ENCODE measurements around the gene UNC5C.

UNC5C gene

GRCh38 chr4:95545546-95545945, 3.2 kb downstream of the UNC5C start:
- Histone ChIP-seq H2AFZ (ENCODE audit: low read length) (no peak overlapping the region), H3K79me2 (ENCODE audit: insufficient read depth, low read length) (no peaks in the 10 kb centered on the region), H3K27ac (ENCODE audit: low read depth, low read length, poor library complexity, severe bottlenecking) (no peak overlapping the region), H3K4me2 (ENCODE audit: low read length) (no peak overlapping the region), H3K27me3 (ENCODE audit: insufficient read depth, low read length) (no peaks in the 10 kb centered on the region), H3K9me3 (ENCODE audit: low read length) (no peaks in the 10 kb centered on the region), H3K9me2 (ENCODE audit: low read depth, low read length) (no peaks in the 10 kb centered on the region), H3K36me3 (ENCODE audit: insufficient read depth, low read length) (no peaks in the 10 kb centered on the region), H3K4me1 (ENCODE audit: insufficient read depth, low read length, severe bottlenecking) (no peaks in the 10 kb centered on the region), H3K4me3 (ENCODE audit: low read depth, low read length, poor library complexity, severe bottlenecking) (no peak overlapping the region), H3K9ac (ENCODE audit: low read length) (no peak overlapping the region), H3F3A (ENCODE audit: insufficient read depth, low read length) (no peaks in the 10 kb centered on the region), H4K20me1 (ENCODE audit: insufficient read depth, low read length) (no peaks in the 10 kb centered on the region)
- TF ChIP-seq CTCF (IDR thresholded peaks at IDR 0.05; ENCODE audit: low read length) (no peak), EZH2 (IDR thresholded peaks at IDR 0.05; ENCODE audit: borderline replicate concordance, low read length) (no peak)

GRCh38 chr4:95544113-95545103, 4.4 kb downstream of the UNC5C start:
- no peaks in the 10 kb centered on the region for H3K4me1 ChIP-seq (ENCODE audit: insufficient read depth, low read length, severe bottlenecking)
- no peaks in the 10 kb centered on the region for H3F3A ChIP-seq (ENCODE audit: insufficient read depth, low read length)
- no peak overlapping the region for H3K4me2 ChIP-seq (ENCODE audit: low read length)
- H3K36me3 ChIP-seq (ENCODE audit: insufficient read depth, low read length), result no peaks in the 10 kb centered on the region
- no peaks in the 10 kb centered on the region for H3K79me2 ChIP-seq (ENCODE audit: insufficient read depth, low read length)
- H3K9me3 ChIP-seq (ENCODE audit: low read length), result no peaks in the 10 kb centered on the region
- no peaks in the 10 kb centered on the region for H3K9me2 ChIP-seq (ENCODE audit: low read depth, low read length)
- no peak for TF ChIP-seq EZH2 (IDR thresholded peaks at IDR 0.05; ENCODE audit: borderline replicate concordance, low read length)
- no peak for TF ChIP-seq CTCF (IDR thresholded peaks at IDR 0.05; ENCODE audit: low read length)
- no peaks in the 10 kb centered on the region for H3K27me3 ChIP-seq (ENCODE audit: insufficient read depth, low read length)
- no peaks in the 10 kb centered on the region for H4K20me1 ChIP-seq (ENCODE audit: insufficient read depth, low read length)
- no peak overlapping the region for H3K4me3 ChIP-seq (ENCODE audit: low read depth, low read length, poor library complexity, severe bottlenecking)
- H3K27ac ChIP-seq (ENCODE audit: low read depth, low read length, poor library complexity, severe bottlenecking), result no peak overlapping the region
- no peak overlapping the region for H2AFZ ChIP-seq (ENCODE audit: low read length)
- H3K9ac ChIP-seq (ENCODE audit: low read length), result no peak overlapping the region

- no peaks in the 10 kb centered on the region for H3F3A ChIP-seq (ENCODE audit: insufficient read depth, low read length)
- H3K9me2 ChIP-seq (ENCODE audit: low read depth, low read length), result no peaks in the 10 kb centered on the region
- H4K20me1 ChIP-seq (ENCODE audit: insufficient read depth, low read length), result no peaks in the 10 kb centered on the region
- H3K27me3 ChIP-seq (ENCODE audit: insufficient read depth, low read length), result no peaks in the 10 kb centered on the region
- TF ChIP-seq CTCF (IDR thresholded peaks at IDR 0.05; ENCODE audit: low read length) (no peak), EZH2 (IDR thresholded peaks at IDR 0.05; ENCODE audit: borderline replicate concordance, low read length) (no peak)
- H3K27ac ChIP-seq (ENCODE audit: low read depth, low read length, poor library complexity, severe bottlenecking), result no peak overlapping the region
- no peaks in the 10 kb centered on the region for H3K79me2 ChIP-seq (ENCODE audit: insufficient read depth, low read length)
- H3K4me1 ChIP-seq (ENCODE audit: insufficient read depth, low read length, severe bottlenecking), result no peaks in the 10 kb centered on the region
- no peaks in the 10 kb centered on the region for H3K9me3 ChIP-seq (ENCODE audit: low read length)
- no peak overlapping the region for H3K4me2 ChIP-seq (ENCODE audit: low read length)
- H2AFZ ChIP-seq (ENCODE audit: low read length), result no peak overlapping the region
- H3K4me3 ChIP-seq (ENCODE audit: low read depth, low read length, poor library complexity, severe bottlenecking), result no peak overlapping the region
- H3K36me3 ChIP-seq (ENCODE audit: insufficient read depth, low read length), result no peaks in the 10 kb centered on the region
- no peak overlapping the region for H3K9ac ChIP-seq (ENCODE audit: low read length)
Observed at GRCh38 chr4:95541889-95542607, 6.7 kb downstream of the UNC5C start.
